T-helper 2 cell treated with Interferon-gamma antibody and Interleukin-4, amounts not matched to agents 100 ng/mL and 5 ng/mL, for 36 hours (primary cell): ENCODE results near the gene SPTSSB. TPM values are rescaled to one million over a fixed set of nuclear protein-coding genes. Genes with fewer than 3 reads are reported as not detected.

ENCODE experiments used
- total RNA-seq: library from RNA; stranded (reverse); gene quantifications from 2 replicates; pipeline ENCODE4 v1.2.3, GENCODE V29; 2022

Gene SPTSSB
- total RNA-seq, 1 donor from 2014 or later = not detected

Other genes starting within 250 kb of the SPTSSB start
- 44.0 and 47.9 TPM in 2 replicates for gene NMD3, start 150.2 kb downstream of the SPTSSB start, total RNA-seq
- gene OTOL1, start 125.3 kb upstream of the SPTSSB start, total RNA-seq = not detected in 2 replicates